HT-29 (cell line): Measurements from ENCODE around the gene FBXO46. TPM values are rescaled to one million over a fixed set of nuclear protein-coding genes. Genes with fewer than 3 reads are reported as not detected.
"Not testable (repeated sequence)": the region's sequence is repeated elsewhere in the genome, so short reads cannot be mapped to it uniquely, and the experiment has no call there.

Experiments used
- DNase-seq: peaks from one replicate; pipeline ENCODE4 v3.0.0-alpha.2; 2015; ENCODE audit warnings: low spot score
- total RNA-seq: library from RNA; depleted of rRNA; stranded (reverse); fragments of >200 nt; shearing (Covaris generic); gene quantifications from 2 replicates; pipeline ENCODE4 v1.2.3, GENCODE V29; 2014

The FBXO46 gene
- total RNA-seq, 1 experiment from 2014 or later: 57.6 TPM

DNA sequence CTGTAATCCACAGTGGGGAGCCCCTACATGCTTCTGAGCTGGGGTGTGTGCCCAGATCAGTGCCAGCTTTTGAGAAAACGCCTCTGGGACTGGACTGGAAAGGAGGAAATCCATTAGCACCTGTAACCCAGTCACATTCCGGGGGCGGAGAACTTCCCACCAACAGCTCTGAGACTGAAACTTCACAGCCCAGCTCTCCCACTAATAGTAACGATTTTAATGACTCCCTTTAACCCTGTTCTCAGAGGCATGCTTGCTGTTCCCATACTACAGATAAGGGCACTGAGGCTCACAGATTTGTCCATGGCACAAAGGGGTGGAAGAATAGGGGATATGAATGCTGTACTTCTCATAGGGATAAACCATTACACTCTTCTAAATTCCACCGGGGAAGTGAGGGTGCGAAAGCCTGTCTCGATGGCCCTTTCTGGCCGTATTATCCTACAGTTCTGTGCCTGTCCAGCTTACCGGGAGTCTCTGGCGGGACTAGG lies 851 bp downstream of the FBXO46 start:
- peak; percentile 60 for DNase-seq

DNA sequence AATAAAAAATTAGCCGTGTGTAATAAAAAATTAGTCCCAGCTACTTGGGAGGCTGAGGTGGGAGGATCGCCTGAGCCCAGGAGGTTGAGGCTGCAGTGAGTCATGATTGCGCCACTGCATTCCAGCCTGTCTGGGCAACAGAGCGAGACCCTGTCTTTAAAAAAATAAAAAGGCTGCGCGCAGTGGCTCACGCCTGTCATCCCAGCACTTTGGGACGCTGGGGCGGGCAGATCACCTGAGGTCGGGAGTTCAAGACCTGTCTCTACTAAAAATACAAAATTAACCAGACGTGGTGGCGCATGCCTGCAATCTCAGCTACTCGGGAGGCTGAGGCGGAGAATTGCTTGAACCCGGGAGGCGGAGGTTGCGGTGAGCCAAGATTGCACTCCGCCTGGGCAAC lies 2.0 kb downstream of the FBXO46 start:
- not testable (repeated sequence) for DNase-seq

DNA sequence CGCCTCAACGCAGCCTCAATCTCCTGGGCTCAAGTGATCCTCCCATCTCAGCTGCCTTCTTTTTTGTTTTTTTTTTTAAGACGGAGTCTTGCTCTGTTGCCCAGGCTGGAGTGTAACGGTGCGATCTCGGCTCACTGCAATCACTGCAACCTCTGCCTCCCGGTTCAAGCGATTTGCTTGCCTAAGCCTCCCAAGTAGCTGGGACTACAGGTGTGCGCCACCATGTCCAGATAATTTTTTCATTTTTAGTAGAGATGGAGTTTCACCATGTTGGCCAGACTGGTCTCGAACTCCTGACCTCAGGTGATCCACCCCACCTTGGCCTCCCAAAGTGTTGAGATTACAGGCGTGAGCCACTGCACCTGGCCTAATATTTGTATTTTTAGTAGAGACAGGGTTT lies 10.6 kb downstream of the FBXO46 start:
- not testable (repeated sequence) for DNase-seq

DNA sequence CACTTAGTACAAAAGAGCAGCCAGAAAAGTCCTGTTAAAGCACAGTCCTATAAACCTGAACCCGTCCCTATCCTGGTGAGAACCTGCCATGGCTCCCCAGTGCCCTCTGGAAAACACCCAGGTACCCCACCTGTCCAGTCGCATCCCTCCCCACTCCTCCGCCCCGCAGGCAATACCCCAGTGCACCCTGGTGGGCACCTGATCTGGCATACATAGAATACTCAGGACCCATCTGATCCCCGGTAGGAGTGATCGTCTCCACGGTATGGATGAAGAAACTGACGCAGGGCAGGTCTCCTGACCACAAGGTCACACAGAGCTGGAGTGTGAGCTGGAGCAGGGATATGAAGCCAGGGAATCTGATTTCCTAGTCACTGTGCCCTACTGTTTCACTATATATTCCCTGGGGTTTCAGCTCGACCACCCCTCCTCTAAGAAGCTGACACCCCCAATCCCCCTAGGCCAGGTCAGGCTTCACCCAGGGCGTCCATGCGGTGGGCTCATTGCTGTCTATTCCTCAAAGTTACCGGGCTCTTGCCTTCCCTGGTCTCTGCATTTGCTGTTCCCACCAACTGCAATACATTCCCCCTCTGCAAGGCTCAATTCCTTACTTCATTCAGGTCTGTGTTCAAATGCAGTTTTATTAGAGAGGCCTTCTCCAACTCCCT lies 12.6 kb downstream of the FBXO46 start:
- DNase-seq: no peak

DNA sequence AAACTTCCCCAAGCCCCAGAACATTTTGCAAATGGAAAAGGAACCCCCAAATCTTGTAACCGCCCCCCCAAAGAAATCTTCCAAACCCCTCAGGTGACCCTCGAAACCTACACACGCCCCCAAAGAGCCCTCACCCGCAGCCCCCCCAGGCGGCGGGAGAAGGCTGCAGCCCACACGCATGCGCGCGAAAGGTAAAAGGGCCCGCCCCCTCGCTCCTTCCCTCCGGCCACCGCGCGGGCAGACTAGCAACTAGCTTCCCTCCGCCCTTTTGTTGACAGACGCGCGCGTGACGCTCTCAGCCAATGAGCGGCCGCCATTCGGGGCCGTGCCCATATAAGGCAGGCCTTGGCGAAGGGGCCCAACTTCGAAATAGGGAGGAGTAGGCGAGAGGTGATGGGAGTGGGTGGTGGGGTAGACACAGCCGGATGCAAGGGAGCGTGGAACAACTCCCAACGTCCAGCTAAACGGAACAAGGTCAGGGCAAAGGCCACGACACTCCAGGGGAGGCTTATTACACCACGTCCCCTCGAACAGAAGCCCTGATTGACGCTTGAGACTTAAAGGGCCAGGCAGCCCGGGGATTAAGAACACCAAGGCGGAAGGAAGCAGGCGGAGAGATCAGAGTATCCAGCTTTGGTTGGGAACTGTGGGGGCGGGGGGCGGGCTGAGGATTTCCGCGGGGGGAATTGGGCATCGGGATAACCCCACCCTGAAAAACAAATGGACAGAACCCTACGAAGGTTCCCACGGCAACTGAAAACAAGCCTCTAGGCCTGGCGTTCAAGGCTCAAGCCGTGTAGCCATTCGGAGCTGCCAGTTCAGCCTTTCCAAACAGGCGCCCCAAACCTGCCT lies 13.3 kb downstream of the FBXO46 start:
- peak; percentile 100 for DNase-seq

DNA sequence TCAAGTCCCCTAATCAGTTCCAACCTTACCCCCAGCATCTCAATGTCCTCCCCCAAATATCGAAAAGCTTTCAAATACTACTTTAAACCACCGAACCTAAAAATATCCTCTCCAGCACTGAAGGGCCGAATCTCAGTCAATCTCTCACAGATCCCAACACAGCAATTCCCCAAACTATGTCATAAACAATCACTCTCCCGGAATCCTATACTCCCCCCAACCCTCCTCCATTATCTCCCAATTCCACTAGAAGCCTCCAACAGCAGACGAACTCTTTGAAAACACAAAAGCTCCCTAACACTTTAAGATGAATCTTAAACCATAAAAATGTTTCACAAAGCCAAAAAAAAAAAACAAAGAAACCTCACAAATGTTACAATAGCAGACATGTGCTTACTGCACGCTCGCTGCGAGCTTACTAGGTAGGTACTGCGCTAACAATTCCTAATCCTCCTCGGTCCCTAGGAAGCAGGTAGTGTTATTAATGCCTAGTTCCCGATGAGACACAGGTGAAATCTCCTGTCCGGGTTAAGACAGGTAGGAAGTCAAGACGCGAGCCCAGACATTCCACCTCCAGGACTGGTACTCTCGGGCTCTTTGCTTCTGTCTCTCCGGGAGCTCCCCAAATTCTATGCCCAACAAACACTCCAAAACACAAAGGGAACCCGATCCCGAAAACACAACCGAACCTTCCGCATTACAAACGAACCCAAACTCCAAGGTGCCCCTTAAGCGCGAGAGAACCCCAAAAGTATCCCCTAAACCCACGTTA lies 14.2 kb downstream of the FBXO46 start:
- DNase-seq: peak; percentile 90

DNA sequence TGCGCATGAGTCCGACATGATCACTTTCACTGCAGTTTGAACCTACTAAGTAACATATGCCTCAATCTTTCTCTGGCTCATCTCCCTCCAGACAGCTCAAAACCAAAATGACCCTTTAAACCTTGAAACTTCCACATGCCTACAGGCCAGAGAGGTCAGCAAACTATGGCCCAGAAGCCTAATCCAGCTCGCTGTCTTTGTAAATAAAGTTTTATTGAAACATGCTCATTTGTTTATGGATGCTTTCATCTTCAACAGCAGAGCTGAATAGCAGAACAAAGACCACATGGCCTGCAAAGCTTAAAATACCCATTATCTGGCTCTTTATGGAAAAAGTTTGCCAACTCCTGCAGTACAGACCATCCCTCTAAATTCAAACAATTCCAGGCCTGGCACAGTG lies 15.6 kb downstream of the FBXO46 start:
- DNase-seq: no peak

DNA sequence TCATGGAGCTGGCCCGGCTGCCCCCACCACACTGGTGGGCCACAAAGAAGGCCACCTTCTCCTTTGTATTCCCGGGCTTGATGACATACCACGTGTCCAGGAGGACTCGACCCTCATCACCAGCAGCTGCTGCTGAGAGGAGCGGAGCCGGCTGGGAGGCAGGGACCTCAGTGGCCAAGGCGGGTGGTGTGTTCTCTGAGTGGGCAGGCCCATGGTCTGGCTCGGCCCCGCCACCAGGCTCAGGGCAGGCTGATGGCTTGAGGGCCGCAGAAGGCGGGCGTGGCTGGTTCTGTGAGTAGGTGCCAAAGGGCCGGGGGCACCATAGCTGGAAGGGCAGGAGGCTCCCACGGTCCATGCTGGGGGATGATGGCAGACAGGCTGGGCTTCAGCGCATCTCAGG lies 17.6 kb downstream of the FBXO46 start:
- DNase-seq: no peak

DNA sequence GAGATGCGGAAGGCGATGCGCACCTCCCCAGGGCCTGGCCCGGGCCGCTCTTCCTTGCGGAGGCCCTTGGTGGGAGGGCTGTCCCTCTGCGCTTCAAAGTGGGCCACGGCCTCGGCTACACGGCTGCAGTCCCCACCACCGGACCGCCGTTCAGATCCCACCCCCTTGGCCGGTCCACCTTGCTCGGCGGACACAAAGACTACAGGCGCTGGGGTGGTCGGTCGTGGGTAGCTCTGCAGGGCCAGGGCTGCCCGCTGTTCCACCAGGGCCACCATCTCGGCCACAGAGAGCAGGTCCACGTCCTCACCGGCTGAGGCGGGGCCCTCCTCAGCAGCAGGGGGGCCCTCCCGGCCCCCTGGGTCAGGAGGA lies 18.0 kb downstream of the FBXO46 start:
- DNase-seq: no peak

DNA sequence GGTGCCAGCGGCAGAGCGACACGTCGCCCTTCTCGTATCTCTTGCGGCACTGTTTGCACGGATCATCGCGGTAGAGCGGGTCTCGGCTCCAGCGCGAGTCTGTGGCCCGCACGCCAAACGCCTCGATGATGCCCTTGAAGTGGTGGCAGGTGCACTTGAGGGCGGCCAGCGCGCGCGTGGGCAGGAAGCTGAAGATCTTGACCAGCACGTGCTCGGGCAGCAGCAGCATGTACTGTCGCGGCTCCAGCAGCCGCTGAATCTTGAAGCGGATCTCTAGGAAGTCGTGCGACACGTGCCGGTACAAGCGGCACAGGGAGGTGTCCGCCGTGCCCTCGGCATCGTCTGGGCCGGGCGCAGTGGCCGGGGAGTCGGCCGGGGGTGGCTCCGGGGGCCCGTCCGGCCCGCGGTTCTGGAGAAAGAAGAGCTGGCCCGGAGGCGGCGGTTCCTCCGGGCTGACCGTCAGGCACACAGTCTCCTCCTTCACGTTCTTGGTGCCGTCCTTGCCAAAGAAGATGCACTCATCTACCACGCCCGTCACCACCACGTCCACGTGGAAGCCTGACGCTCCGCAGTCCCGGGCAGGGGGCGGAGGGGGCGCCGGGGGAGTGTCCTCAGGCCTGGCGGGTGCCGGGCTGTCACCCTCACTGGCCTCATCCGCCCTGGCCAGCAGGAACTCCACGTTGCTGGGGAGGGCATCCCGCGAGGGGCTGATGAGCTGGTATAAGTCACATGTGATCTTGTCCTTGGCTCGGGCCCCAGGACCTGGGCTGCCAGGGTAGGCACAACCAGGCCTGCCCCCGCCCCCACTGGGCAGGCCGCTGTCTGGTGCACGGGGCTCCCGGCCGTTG lies 18.6 kb downstream of the FBXO46 start:
- DNase-seq: no peak

DNA sequence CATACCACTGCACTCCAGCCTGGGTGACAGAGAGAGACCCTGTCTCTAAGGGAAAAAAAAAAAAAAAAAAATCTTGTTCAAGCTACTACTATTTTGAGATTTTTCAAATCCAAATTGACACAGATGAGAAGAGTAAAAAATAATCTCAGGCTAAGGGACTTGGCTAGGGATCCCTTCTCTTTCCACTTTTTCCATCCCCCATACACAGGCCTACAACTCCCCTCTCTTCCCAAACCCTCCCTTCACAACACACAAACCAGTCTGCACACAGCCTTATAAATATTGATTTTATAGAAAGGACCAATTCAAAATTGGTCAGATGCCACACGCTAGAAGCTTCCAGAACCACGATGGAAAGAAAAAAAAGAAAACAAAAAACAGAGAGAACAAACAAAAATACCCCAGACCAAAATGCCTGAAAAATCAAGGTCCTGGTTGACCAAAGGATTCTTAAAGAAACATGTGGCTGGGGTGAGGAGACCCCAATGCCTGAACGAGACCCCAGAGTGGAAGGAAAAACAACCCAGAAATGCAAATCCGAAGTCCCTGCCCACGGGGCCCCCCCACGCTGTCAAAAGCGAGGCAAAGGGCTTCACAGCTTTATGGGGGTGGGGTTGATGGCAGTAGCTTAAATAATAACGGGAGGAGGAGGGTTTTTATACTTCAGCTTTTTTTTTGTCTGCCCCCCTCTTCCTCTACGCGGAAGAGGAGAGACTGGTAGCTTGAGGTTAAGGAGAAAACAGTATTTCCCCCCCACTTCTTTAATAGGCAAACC lies 20.2 kb downstream of the FBXO46 start:
- no peak for DNase-seq

DNA sequence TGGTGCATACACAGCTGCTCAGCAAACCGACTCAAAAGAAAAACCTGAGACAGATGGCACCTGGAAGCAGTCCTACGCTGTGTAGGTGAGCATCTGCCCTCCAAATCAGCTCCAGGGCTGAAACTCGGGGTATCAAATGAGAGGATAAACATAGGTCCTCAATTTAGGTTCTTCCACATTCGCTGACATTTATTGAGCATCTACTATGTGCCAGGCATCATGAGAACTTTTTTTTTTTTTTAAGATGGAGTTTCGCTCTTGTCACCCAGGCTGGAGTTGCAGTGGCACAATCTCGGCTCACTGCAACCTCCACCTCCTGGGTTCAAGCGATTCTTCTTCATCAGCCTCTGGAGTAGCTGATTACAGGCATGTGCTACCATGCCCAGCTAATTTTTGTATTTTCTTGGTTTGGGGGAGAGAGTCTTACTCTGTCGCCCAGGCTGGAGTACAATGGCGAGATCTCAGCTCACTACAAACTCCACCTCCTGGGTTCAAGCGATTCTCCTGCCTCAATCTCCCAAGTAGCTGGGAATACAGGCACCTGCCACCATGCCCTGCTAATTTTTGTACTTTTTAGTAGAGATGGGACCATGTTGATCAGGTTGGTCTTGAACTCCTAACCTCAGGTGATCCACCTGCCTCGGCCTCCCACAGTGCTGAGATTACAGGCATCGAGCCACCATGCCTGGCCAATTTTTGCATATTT lies 24.8 kb downstream of the FBXO46 start:
- DNase-seq: no peak

DNA sequence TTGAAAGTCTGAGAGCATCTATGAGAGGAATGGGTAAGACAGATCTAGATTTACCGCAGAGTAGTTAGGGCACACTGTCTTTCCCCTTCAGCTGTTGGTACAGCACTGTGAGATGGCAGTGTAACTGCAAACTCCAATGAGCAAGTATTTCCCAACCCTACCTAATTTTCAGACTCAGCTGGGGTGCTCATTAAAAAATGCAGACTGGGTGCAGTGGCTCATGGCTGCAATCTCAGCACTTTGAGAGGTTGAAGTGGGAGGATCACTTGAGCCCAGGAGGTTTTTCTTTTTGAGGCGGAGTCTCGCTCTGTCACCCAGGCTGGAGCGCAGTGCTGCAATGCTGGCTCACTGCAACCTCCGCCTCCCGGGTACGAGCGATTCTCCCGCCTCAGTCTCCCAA lies 25.6 kb downstream of the FBXO46 start:
- no peak for DNase-seq

DNA sequence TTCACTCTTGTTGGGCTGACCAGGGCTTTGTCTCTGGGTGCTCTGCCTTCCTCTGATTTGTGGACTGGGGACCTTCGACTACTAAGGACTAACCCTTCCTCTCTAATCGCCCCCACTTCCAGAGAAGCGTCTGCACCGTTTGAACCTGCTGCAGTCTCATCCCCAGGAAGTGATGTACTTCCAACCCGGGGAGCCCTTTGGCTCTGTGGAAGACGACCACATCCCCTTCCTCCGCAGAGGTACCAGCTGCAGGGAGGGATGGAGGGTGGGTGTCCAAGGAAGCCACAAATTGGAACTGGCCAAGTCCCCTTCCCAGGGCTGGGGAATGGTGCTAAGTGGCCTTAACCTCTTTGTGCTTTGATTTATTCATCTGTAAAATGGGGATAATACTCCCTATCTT lies 29.0 kb downstream of the FBXO46 start:
- no peak for DNase-seq

DNA sequence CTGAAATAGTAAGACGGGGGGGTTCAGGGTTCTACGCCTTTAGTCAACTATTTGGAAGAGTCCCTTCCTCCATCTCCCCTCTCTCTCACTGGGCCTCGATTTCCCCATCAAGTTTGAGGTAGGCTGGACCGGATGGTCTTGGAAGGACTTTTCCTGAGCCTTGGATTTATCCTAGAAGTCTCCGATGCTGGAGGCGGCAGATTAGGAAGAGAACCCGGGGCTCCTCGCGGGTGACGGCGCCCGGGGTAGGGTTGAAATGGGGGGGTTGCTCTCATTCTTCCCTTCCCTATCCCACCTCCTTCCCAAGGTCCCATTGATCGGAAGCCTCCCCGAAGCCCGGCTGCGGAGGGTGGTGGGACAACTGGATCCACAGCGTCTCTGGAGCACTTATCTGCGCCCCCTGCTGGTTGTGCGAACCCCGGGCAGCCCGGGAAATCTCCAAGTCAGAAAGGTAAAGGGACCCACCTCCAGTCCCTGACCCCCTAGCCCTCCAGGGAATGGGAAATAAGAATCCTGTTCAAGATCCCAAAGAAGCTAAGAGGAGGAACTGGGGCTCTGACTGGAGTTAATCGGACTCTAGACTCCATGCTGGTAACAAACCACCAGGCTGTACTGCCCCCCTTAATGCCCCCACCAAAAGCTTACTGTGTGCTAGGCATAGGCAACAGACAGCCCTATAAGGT lies 37.4 kb downstream of the FBXO46 start:
- peak; percentile 95 for DNase-seq

DNA sequence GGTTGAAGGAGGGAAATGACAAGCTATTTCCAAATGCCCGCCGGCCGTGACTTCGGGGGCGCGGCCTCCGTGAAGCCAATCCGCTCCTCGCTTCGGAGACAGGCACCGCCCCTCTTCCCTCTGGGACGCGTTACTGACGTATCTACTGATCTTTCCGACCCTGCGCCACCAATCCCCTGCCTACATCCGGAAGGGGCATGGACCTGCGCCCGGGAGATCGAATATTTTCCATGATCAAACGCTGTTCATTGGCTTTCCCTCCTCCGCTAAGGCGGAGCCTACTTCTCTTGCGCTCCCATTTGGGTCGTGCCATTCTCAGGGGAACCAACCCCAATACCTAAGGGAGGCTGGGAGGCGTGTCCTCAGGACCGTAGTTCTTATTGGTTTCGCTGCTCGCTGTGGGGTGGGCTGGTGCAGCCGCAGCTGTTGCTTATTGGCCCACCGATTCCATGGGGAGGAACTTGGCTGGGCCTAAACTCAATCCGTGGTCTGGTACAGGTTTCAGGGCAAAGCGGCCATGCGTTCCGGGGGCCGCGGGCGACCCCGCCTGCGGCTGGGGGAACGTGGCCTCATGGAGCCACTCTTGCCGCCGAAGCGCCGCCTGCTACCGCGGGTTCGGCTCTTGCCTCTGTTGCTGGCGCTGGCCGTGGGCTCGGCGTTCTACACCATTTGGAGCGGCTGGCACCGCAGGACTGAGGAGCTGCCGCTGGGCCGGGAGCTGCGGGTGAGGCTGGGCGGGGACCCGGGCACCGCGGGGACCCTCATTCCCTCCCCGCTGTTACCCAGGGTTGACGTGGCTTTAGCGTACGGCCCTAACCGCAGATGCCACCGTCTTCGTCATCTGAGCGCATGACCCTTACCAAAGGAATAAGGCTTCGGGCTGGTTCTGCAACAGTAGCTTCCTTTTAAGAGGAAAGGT lies 38.2 kb downstream of the FBXO46 start, which contains the start of gene QPCTL:
Gene QPCTL (plus strand): TSS at position 480 of the 919 bp plus-strand sequence. CDS start 38 bp downstream, at position 518.
- peak; percentile 100 for DNase-seq

DNA sequence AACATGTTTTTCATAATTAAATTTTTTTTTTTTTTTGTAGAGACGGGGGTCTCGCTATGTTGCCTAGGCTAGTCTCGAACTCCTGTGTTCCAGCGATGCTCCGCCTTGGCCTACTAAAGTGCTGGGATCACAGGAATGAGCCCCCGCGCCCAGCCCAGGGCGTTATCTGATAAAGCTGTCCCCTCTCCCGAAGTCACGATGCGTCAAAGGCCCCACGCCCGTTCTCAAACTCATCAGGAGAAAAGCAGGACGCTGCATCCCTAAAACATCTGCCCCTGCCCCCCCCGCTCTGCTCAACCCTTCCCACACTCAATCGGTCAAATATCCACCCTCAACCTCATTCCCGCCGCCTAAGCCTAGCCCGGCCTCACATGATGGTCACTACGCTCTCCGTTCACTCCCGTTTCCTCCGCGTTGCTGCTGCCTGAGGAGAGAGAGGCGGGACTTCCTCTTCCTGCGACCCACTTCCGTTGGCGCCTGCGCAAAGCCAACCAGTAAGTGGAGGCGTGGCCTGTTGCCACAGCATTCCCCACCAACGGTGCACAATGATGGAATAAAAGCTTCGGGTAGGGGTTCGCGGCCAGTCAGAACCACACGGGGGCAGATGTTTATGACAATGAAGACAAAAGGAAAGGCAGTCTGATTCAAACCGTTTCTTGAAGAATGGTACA lies 39.0 kb downstream of the FBXO46 start, which contains the start of gene SNRPD2:
Gene SNRPD2 (minus strand): TSS at position 438 of the 671 bp plus-strand sequence. CDS start 65 bp downstream, at position 373.
- DNase-seq: peak; percentile 100
